Testis (tissue), 3 donors: ENCODE measurements around the gene EFHD1. TPM values are rescaled to one million over a fixed set of nuclear protein-coding genes. Genes with fewer than 3 reads are reported as not detected.
A peak's percentile ranks its signal among the peaks of the same experiment; 100 is the strongest.

Experiments
- DNase-seq: peaks from one replicate; pipeline ENCODE4 v3.0.0-alpha.2; 2019
- H3K27ac ChIP-seq, 2 donors: fragments of 200-600 bp; sonication (generic); one replicate each; pipeline ENCODE4 v1.5.1; 2019
- H3K27me3 ChIP-seq: fragments of 200-600 bp; sonication (generic); one replicate; pipeline ENCODE4 v1.5.1; 2019
- H3K36me3 ChIP-seq: fragments of 200-600 bp; sonication (generic); one replicate; pipeline ENCODE4 v1.5.1; 2017; ENCODE audit warnings: low read depth; ENCODE audit errors: missing control alignments
- H3K4me1 ChIP-seq: fragments of 200-600 bp; sonication (generic); one replicate; pipeline ENCODE4 v1.5.1; 2019
- H3K4me3 ChIP-seq, 2 donors: fragments of 200-600 bp; sonication (generic); one replicate each; pipeline ENCODE4 v1.5.1; 2017 to 2019
- H3K9me3 ChIP-seq: fragments of 200-600 bp; sonication (generic); one replicate; pipeline ENCODE4 v1.5.1; 2017
- POLR2A ChIP-seq: fragments of 450-650 bp; IDR thresholded peaks from one replicate; pipeline ENCODE4 v1.6.1; 2017; ENCODE audit warnings: antibody characterized with exemption, mild to moderate bottlenecking, moderate library complexity
- WGBS, 2 donors: methylation state at CpG; one replicate each; pipeline ENCODE4 v1.1.5; 2018; 5-methylcytosine and 5-hydroxymethylcytosine counted together
- intact Hi-C: fragments of 100-400 bp; cut with DNase I; formaldehyde crosslinking; loops from one replicate; pipeline ENCODE4 v1.15.1; 2023; ENCODE audit warnings: low total_unique reads
- polyA plus RNA-seq: library from polyadenylated mRNA; stranded (reverse); fragments of 350-450 nt; fragmentation: Illumina TruSeq; extraction: RNeasy Lipid Tissue Mini Kit (QIAGEN cat#74804); gene quantifications from one replicate; pipeline ENCODE4 v1.2.3, GENCODE V29; 2014; ENCODE audit warnings: low read depth, low replicate concordance; ENCODE audit not compliant: insufficient read depth
- total RNA-seq, 2 donors: library from RNA; depleted of rRNA; stranded (reverse); fragments of >200 nt; gene quantifications; one replicate each; pipeline ENCODE4 v1.2.3, GENCODE V29; 2016
- TF ChIP-seq, protein P1 (sequence below), 3 experiments: fragments of 450-650 bp in 2 of 3; fragments of 200-600 bp in 1 of 3; sonication (generic) in 1 of 3; IDR thresholded peaks; one replicate each; pipeline ENCODE4 v1.5.1; 2016 to 2019; ENCODE audit warnings: antibody characterized with exemption in 3 of 3, mild to moderate bottlenecking in 2 of 3, moderate library complexity in 1 of 3

Gene EFHD1
- total and polyA plus RNA-seq, 3 donors from 2014 or later: 16.5 to 51.5 (median 22.9) TPM

DNA sequence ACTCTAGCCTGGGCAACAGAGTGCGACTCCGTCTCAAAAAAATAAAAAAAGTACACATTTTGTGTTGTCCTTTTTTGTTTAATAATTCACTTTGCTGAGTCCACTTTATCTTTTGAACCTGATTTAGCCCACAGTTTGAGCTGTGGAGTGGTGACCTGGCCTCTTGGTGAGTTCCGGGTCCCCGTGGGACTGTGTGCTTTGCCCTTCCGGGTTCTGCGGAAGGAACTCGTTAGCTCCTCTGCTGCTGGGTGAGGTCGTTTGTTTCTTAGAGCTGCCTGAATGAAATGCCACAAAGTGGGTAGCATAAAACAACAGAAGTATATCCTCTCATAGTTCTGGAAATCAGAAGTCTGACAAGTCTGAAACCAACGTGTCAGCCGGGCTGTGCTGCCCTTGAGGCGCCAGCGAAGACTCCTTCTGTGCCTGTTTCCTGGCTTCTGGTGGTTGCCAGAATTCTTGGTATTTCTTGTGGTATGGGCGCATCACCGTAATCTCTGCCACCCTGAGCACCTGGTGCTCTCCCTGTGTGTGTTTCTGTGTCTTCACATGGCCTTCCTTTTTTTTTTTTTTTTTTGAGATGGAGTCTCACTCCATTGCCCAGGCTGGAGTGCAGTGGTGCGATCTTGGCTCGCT lies 3.5 kb downstream of the EFHD1 start:
- 75 to 86% methylated on average over 16 of the region's 16 CpGs for WGBS, 2 donors
- H3K27ac ChIP-seq: no peak overlapping the region

DNA sequence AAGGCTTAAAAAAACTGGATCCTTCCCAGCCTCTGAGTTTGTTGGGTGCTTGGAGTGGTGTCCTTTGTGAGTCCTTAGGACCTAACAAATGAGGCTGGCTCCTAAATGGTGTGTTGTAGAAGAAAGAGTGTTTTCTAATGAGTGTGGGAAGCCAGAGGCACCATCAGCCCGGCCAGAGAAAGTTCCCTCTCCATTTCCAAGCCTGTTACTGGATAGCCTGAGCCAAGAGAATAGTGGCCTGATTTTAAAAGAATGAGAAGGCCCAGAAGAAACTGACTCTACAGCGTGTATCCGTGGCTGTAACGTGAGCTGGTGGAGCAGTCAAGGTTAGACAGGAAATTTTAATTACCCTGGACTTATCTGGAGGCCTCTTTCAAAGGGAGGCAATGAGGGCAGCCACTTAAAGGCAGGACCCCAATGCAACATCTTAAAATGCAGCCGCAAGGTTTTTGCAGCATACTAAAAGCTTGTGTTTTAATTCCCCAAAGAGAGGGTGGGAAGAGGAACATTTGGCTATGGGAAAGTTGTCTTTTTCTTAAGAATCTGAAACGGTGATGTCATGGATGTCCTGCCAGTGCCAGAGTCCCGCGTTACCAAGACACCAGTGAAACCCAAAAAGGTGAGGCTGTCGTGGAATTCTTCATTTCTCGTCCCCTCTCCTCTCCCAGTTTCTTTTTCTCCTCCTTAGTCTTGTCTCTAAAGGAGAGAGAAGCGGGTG lies 4.6 kb downstream of the EFHD1 start:
- no peak for TF ChIP-seq POLR2A
- TF ChIP-seq, protein P1, sequence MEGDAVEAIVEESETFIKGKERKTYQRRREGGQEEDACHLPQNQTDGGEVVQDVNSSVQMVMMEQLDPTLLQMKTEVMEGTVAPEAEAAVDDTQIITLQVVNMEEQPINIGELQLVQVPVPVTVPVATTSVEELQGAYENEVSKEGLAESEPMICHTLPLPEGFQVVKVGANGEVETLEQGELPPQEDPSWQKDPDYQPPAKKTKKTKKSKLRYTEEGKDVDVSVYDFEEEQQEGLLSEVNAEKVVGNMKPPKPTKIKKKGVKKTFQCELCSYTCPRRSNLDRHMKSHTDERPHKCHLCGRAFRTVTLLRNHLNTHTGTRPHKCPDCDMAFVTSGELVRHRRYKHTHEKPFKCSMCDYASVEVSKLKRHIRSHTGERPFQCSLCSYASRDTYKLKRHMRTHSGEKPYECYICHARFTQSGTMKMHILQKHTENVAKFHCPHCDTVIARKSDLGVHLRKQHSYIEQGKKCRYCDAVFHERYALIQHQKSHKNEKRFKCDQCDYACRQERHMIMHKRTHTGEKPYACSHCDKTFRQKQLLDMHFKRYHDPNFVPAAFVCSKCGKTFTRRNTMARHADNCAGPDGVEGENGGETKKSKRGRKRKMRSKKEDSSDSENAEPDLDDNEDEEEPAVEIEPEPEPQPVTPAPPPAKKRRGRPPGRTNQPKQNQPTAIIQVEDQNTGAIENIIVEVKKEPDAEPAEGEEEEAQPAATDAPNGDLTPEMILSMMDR (IDR thresholded peaks at IDR 0.05): no peak
- DNase-seq: no peak

More for the DNA sequence above, 3.5 kb downstream of the EFHD1 start:
- peaks cover 21% of the 10 kb centered on the region for H3K4me1 ChIP-seq
- H3K9me3 ChIP-seq: no peaks in the 10 kb centered on the region
- no peaks in the 10 kb centered on the region for H3K36me3 ChIP-seq
- TF ChIP-seq, protein P1 (IDR thresholded peaks at IDR 0.05): no peak
- no peak for TF ChIP-seq POLR2A
- DNase-seq: no peak
- no peaks in the 10 kb centered on the region for H3K27me3 ChIP-seq
- no peak overlapping the region for H3K4me3 ChIP-seq
- intact Hi-C loops: no loop called here

GRCh38 chr2:232641153-232641848 lies 7.9 kb downstream of the EFHD1 start:
- no peak for DNase-seq
- Histone ChIP-seq H3K4me3 (no peak overlapping the region), H3K4me1 (peaks cover 6% of the 10 kb centered on the region), H3K27me3 (no peaks in the 10 kb centered on the region), H3K36me3 (no peaks in the 10 kb centered on the region), H3K9me3 (no peaks in the 10 kb centered on the region), H3K27ac (no peak overlapping the region)
- 96 to 99% methylated on average over 11 of the region's 11 CpGs for WGBS, 2 donors
- intact Hi-C loops: no loop called here
- TF ChIP-seq, protein P1 (IDR thresholded peaks at IDR 0.05): no peak
- TF ChIP-seq POLR2A: no peak

More for the DNA sequence above, 4.6 kb downstream of the EFHD1 start:
- Histone ChIP-seq H3K4me3 (no peak overlapping the region), H3K4me1 (peaks cover 13% of the 10 kb centered on the region), H3K27me3 (no peaks in the 10 kb centered on the region), H3K36me3 (no peaks in the 10 kb centered on the region), H3K9me3 (no peaks in the 10 kb centered on the region), H3K27ac (peak overlapping the region in 1 of 2 donors; percentile 5)
- intact Hi-C loops: no loop called here
- WGBS, 2 donors: 49 to 57% methylated on average over 11 of the region's 11 CpGs

DNA sequence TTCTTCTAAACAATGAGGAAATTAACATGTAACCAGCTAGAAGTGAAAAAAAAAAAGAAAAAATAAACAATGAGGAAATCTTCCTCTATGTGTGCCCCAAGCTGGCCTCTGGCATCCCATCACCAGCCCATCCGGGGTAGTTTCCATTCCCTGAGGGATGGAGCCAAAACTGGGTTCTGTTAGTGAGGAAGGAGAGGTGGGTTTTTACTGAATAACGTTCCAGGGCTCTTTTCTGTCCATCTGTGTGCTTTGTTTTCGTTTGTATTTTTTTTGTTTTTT lies 9.7 kb downstream of the EFHD1 start:
- H3K4me3 ChIP-seq: no peak overlapping the region
- WGBS, 2 donors: 78 to 82% methylated on average over 3 of the region's 3 CpGs
- H3K4me1 ChIP-seq: no peaks in the 10 kb centered on the region
- H3K27ac ChIP-seq: no peak overlapping the region
- intact Hi-C loops: no loop called here
- DNase-seq: no peak
- H3K9me3 ChIP-seq: no peaks in the 10 kb centered on the region
- H3K27me3 ChIP-seq: no peaks in the 10 kb centered on the region
- H3K36me3 ChIP-seq: no peaks in the 10 kb centered on the region
- TF ChIP-seq, protein P1 (IDR thresholded peaks at IDR 0.05): no peak
